Hepatocyte (in vitro differentiated cells): Measurements from ENCODE around the gene LSAMP. TPM values are rescaled to one million over a fixed set of nuclear protein-coding genes. Genes with fewer than 3 reads are reported as not detected.

Experiments used
- DNase-seq: peaks from one replicate; pipeline ENCODE4 v3.0.0-alpha.2; 2016; ENCODE audit warnings: low spot score
- H2AFZ ChIP-seq: fragments of 200-600 bp; sonication (generic); 2 replicates; pipeline ENCODE4 v1.6.0; 2016; ENCODE audit warnings: antibody characterized with exemption, mild to moderate bottlenecking
- H3K27ac ChIP-seq: fragments of 200-600 bp; sonication (generic); 2 replicates; pipeline ENCODE4 v1.5.1; 2016; ENCODE audit warnings: mild to moderate bottlenecking
- H3K27me3 ChIP-seq: fragments of 200-600 bp; sonication (generic); 2 replicates; pipeline ENCODE4 v1.6.1; 2016
- H3K36me3 ChIP-seq: fragments of 200-600 bp; sonication (generic); replicated peaks from 2 replicates; pipeline ENCODE4 v1.5.1; 2016; ENCODE audit warnings: low read depth; ENCODE audit not compliant: insufficient read depth
- H3K4me1 ChIP-seq: fragments of 200-600 bp; sonication (generic); 2 replicates; pipeline ENCODE4 v1.5.1; 2016; ENCODE audit warnings: mild to moderate bottlenecking, moderate library complexity; ENCODE audit not compliant: insufficient read depth
- H3K4me2 ChIP-seq: fragments of 200-600 bp; sonication (generic); 2 replicates; pipeline ENCODE4 v1.6.0; 2016
- H3K4me3 ChIP-seq: fragments of 200-600 bp; sonication (generic); 2 replicates; pipeline ENCODE4 v1.5.1; 2016; ENCODE audit warnings: mild to moderate bottlenecking
- H3K79me2 ChIP-seq: fragments of 200-600 bp; sonication (generic); 2 replicates; pipeline ENCODE4 v1.6.0; 2017; ENCODE audit warnings: mild to moderate bottlenecking
- H3K9me2 ChIP-seq: fragments of 200-600 bp; sonication (generic); replicated peaks from 2 replicates; pipeline ENCODE4 v1.6.0; 2017; ENCODE audit warnings: mild to moderate bottlenecking; ENCODE audit not compliant: insufficient read depth
- H3K9me3 ChIP-seq: fragments of 200-600 bp; sonication (generic); 2 replicates; pipeline ENCODE4 v1.5.1; 2016; ENCODE audit warnings: low read depth, mild to moderate bottlenecking
- H4K20me1 ChIP-seq: fragments of 200-600 bp; sonication (generic); 2 replicates; pipeline ENCODE4 v1.6.0; 2016; ENCODE audit warnings: mild to moderate bottlenecking; ENCODE audit not compliant: insufficient read depth, poor library complexity, severe bottlenecking
- CTCF ChIP-seq: fragments of 200-600 bp; sonication (generic); IDR thresholded peaks from 2 replicates; pipeline ENCODE4 v1.5.1; 2016; ENCODE audit warnings: antibody characterized with exemption, mild to moderate bottlenecking; ENCODE audit not compliant: poor library complexity
- EZH2 ChIP-seq: fragments of 200-600 bp; sonication (generic); IDR thresholded peaks from 2 replicates; pipeline ENCODE4 v1.6.1; 2016; ENCODE audit warnings: antibody characterized with exemption, mild to moderate bottlenecking, borderline replicate concordance
- EZH2phosphoT487 ChIP-seq: fragments of 200-600 bp; sonication (generic); IDR thresholded peaks from one replicate; pipeline ENCODE4 v1.6.1; 2018; ENCODE audit warnings: antibody characterized with exemption, mild to moderate bottlenecking, low read depth, moderate library complexity; ENCODE audit not compliant: unreplicated experiment, severe bottlenecking
- WGBS: methylation state at CpG from one replicate; pipeline ENCODE4 v1.1.6; 2016; ENCODE audit warnings: low lambda C conversion rate; ENCODE audit errors: missing lambda C conversion rate; 5-methylcytosine and 5-hydroxymethylcytosine counted together
- polyA plus RNA-seq: library from polyadenylated mRNA; unstranded; fragments of >200 nt; fragmentation: Nextera tagmentation; extraction: Ambion mirVana; gene quantifications from 2 replicates; pipeline ENCODE4 v1.2.1, GENCODE V29; 2016
- total RNA-seq: library from RNA; depleted of rRNA; stranded (reverse); fragments of >200 nt; gene quantifications from 2 replicates; pipeline ENCODE4 v1.2.3, GENCODE V29; 2014

The LSAMP gene
- total and polyA plus RNA-seq, 2 experiments from 2014 or later: 15.1 to 22.3 TPM

GRCh38 chr3:116056280-116056679 is 389.0 kb downstream of the LSAMP start:
- 96% methylated on average over 2 of the region's 2 CpGs for WGBS
- no peak for DNase-seq
- H3K36me3 ChIP-seq: no peaks in the 10 kb centered on the region
- TF ChIP-seq CTCF (no peak), EZH2phosphoT487 (no peak), EZH2 (no peak)
- no peak overlapping the region for H2AFZ ChIP-seq
- H3K9me2 ChIP-seq: no peaks in the 10 kb centered on the region
- H3K27me3 ChIP-seq: no peaks in the 10 kb centered on the region
- H3K79me2 ChIP-seq: no peaks in the 10 kb centered on the region
- no peaks in the 10 kb centered on the region for H4K20me1 ChIP-seq
- no peak overlapping the region for H3K27ac ChIP-seq
- H3K4me1 ChIP-seq: no peaks in the 10 kb centered on the region
- no peak overlapping the region for H3K4me3 ChIP-seq
- H3K4me2 ChIP-seq: no peak overlapping the region
- H3K9me3 ChIP-seq: no peaks in the 10 kb centered on the region

GRCh38 chr3:116053017-116053416 is 392.3 kb downstream of the LSAMP start:
- H3K79me2 ChIP-seq: no peaks in the 10 kb centered on the region
- no peaks in the 10 kb centered on the region for H3K27me3 ChIP-seq
- H3K36me3 ChIP-seq: no peaks in the 10 kb centered on the region
- TF ChIP-seq CTCF (no peak), EZH2 (no peak), EZH2phosphoT487 (no peak)
- no peak for DNase-seq
- no peaks in the 10 kb centered on the region for H3K9me2 ChIP-seq
- no peak overlapping the region for H3K27ac ChIP-seq
- no peak overlapping the region for H2AFZ ChIP-seq
- H3K4me1 ChIP-seq: no peaks in the 10 kb centered on the region
- no peaks in the 10 kb centered on the region for H4K20me1 ChIP-seq
- H3K9me3 ChIP-seq: no peaks in the 10 kb centered on the region
- H3K4me2 ChIP-seq: no peak overlapping the region
- no peak overlapping the region for H3K4me3 ChIP-seq

- Histone ChIP-seq H3K4me1 (no peaks in the 10 kb centered on the region), H3K4me3 (no peak overlapping the region), H3K36me3 (no peaks in the 10 kb centered on the region), H3K79me2 (no peaks in the 10 kb centered on the region), H3K4me2 (no peak overlapping the region), H2AFZ (no peak overlapping the region), H3K9me2 (no peaks in the 10 kb centered on the region), H4K20me1 (no peaks in the 10 kb centered on the region), H3K9me3 (no peaks in the 10 kb centered on the region), H3K27ac (no peak overlapping the region), H3K27me3 (no peaks in the 10 kb centered on the region)
- WGBS: 90% methylated on average over 3 of the region's 3 CpGs
- DNase-seq: no peak
- TF ChIP-seq EZH2phosphoT487 (no peak), CTCF (no peak), EZH2 (no peak)
These were observed 392.7 kb downstream of the LSAMP start for GRCh38 chr3:116052602-116053001.

DNA sequence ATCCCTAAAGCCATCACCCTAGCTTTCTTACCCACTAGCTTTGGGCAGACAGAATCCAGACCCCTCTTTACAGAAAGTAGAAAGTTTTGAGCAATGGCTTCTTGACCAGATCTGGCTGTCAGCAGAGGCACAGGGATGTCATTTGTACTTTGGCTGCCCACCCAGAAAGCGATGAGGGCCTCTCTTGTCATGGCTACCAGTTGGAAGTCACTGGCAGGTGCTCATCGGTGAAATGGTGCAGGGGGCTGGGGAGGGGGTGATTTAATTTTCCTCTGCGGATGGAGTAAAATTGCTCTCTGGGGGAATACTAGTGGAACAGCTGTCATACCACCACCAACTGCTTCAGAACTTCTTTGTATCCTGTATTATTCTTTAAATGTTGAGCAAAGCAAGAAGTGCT is 393.7 kb downstream of the LSAMP start:
- no peaks in the 10 kb centered on the region for H3K4me1 ChIP-seq
- H3K27me3 ChIP-seq: no peaks in the 10 kb centered on the region
- H3K9me2 ChIP-seq: no peaks in the 10 kb centered on the region
- no peaks in the 10 kb centered on the region for H3K9me3 ChIP-seq
- H3K27ac ChIP-seq: no peak overlapping the region
- H4K20me1 ChIP-seq: no peaks in the 10 kb centered on the region
- no peak overlapping the region for H3K4me2 ChIP-seq
- 87% methylated on average over 3 of the region's 3 CpGs for WGBS
- TF ChIP-seq EZH2: no peak
- TF ChIP-seq EZH2phosphoT487: no peak
- no peak overlapping the region for H2AFZ ChIP-seq
- no peak for DNase-seq
- no peaks in the 10 kb centered on the region for H3K36me3 ChIP-seq
- H3K4me3 ChIP-seq: no peak overlapping the region
- H3K79me2 ChIP-seq: no peaks in the 10 kb centered on the region
